ENCODE data around the gene MAK. TPM values are rescaled to one million over a fixed set of nuclear protein-coding genes. Genes with fewer than 3 reads are reported as not detected.
"Not testable (repeated sequence)": the region's sequence is repeated elsewhere in the genome, so short reads cannot be mapped to it uniquely, and the experiment has no call there.

The MAK gene
- polyA plus RNA-seq (2013, experiment 1 of 2; ENCODE audit: insufficient read length) = 0.07 TPM
- polyA plus RNA-seq (2013, experiment 2 of 2; ENCODE audit: insufficient read length) = 0.07 TPM

GRCh38 chr6:10837995-10838793 lies at the start of gene MAK:
Gene MAK (minus strand): TSS chr6:10838539. CDS start chr6:10830648, 7,891 bp downstream.
- DNase-seq = peak; percentile 66

- peak; percentile 45 for DNase-seq
These were observed 48.6 kb upstream of the MAK start, which contains the start of gene SYCP2L for GRCh38 chr6:10886691-10887502. Gene SYCP2L (plus strand): TSS chr6:10887052. CDS start chr6:10887127, 75 bp downstream.

- not testable (repeated sequence) for DNase-seq
These were observed 48.0 kb upstream of the MAK start for GRCh38 chr6:10886365-10886690.

GRCh38 chr6:10884245-10884972 lies 46.1 kb upstream of the MAK start:
- no peak for DNase-seq

GRCh38 chr6:10883312-10884244 lies 45.2 kb upstream of the MAK start:
- no peak for DNase-seq

GRCh38 chr6:10882657-10883171 lies 44.4 kb upstream of the MAK start:
- no peak for DNase-seq

- not testable (repeated sequence) for DNase-seq
These were observed 43.9 kb upstream of the MAK start for GRCh38 chr6:10882253-10882630.

GRCh38 chr6:10880366-10880765 lies 42.0 kb upstream of the MAK start:
- DNase-seq = no peak

GRCh38 chr6:10877871-10878270 lies 39.5 kb upstream of the MAK start:
- DNase-seq = no peak

GRCh38 chr6:10877012-10877411 lies 38.7 kb upstream of the MAK start:
- no peak for DNase-seq

- DNase-seq = no peak
These were observed 36.7 kb upstream of the MAK start for GRCh38 chr6:10875026-10875425.

- no peak for DNase-seq
These were observed 35.9 kb upstream of the MAK start for GRCh38 chr6:10874207-10874606.

GRCh38 chr6:10873374-10873773 lies 35.0 kb upstream of the MAK start:
- no peak for DNase-seq

- no peak for DNase-seq
These were observed 29.6 kb upstream of the MAK start for GRCh38 chr6:10867952-10868351.

- not testable (repeated sequence) for DNase-seq
These were observed 28.4 kb upstream of the MAK start for GRCh38 chr6:10866709-10867108.

- DNase-seq = not testable (repeated sequence)
These were observed 24.7 kb upstream of the MAK start for GRCh38 chr6:10863031-10863430.

- DNase-seq = no peak
These were observed 24.0 kb upstream of the MAK start for GRCh38 chr6:10862361-10862760.

GRCh38 chr6:10861086-10861485 lies 22.7 kb upstream of the MAK start:
- DNase-seq = no peak

- no peak for DNase-seq
These were observed 18.9 kb upstream of the MAK start for GRCh38 chr6:10857259-10857658.

- no peak for DNase-seq
These were observed 16.7 kb upstream of the MAK start for GRCh38 chr6:10854922-10855632.

GRCh38 chr6:10853849-10854300 lies 15.5 kb upstream of the MAK start:
- not testable (repeated sequence) for DNase-seq
